Measurements from ENCODE around the gene CLSTN2.

CLSTN2 gene

GRCh38 chr3:140568842-140569520 lies 634.0 kb downstream of the CLSTN2 start:
- no peak for DNase-seq (ENCODE audit: extremely low spot score)
- ChIA-PET POLR2A (no interaction called here), CTCF (interaction anchor here (0.8 to 1.0 kb wide), 2 partner anchors 9 to 15 kb away, joined by 3 read pairs; no protein-coding TSS in a partner anchor)
- no peak for TF ChIP-seq CTCF (IDR thresholded peaks at IDR 0.05; ENCODE audit: control extremely low read depth, extremely low read depth, low read depth, missing control alignments)

- ChIA-PET POLR2A (no interaction called here), CTCF (interaction anchor here (1.2 kb wide), 1 partner anchor 15 kb away, joined by 3 read pairs; no protein-coding TSS in a partner anchor)
- TF ChIP-seq CTCF (IDR thresholded peaks at IDR 0.05; ENCODE audit: control extremely low read depth, extremely low read depth, low read depth, missing control alignments), result no peak
- no peak for DNase-seq (ENCODE audit: extremely low spot score)
Measured at GRCh38 chr3:140570602-140571001, 635.6 kb downstream of the CLSTN2 start.

- no peak for TF ChIP-seq CTCF (IDR thresholded peaks at IDR 0.05; ENCODE audit: control extremely low read depth, extremely low read depth, low read depth, missing control alignments)
- CTCF ChIA-PET, result interaction anchor here (1.2 kb wide), 2 partner anchors 10 to 25 kb away, joined by 4 read pairs; no protein-coding TSS in a partner anchor
- DNase-seq (ENCODE audit: extremely low spot score), result no peak
- POLR2A ChIA-PET, result no interaction called here
Measured at GRCh38 chr3:140571836-140572235, 636.9 kb downstream of the CLSTN2 start.

GRCh38 chr3:140572334-140572733 lies 637.3 kb downstream of the CLSTN2 start:
- POLR2A ChIA-PET, result no interaction called here
- TF ChIP-seq CTCF (IDR thresholded peaks at IDR 0.05; ENCODE audit: control extremely low read depth, extremely low read depth, low read depth, missing control alignments), result no peak

GRCh38 chr3:140573011-140573410 lies 638.0 kb downstream of the CLSTN2 start:
- ChIA-PET POLR2A (no interaction called here), CTCF (interaction anchor here (1.2 kb wide), 2 partner anchors 11 to 24 kb away, joined by 4 read pairs; no protein-coding TSS in a partner anchor)
- TF ChIP-seq CTCF (IDR thresholded peaks at IDR 0.05; ENCODE audit: control extremely low read depth, extremely low read depth, low read depth, missing control alignments), result no peak
- DNase-seq (ENCODE audit: extremely low spot score), result no peak

More at GRCh38 chr3:140572334-140572733, 637.3 kb downstream of the CLSTN2 start:
- CTCF ChIA-PET, result interaction anchor here (1.2 kb wide), 2 partner anchors 11 to 24 kb away, joined by 4 read pairs; no protein-coding TSS in a partner anchor
- no peak for DNase-seq (ENCODE audit: extremely low spot score)

- DNase-seq (ENCODE audit: extremely low spot score), result no peak
- ChIA-PET POLR2A (no interaction called here), CTCF (no interaction called here)
- TF ChIP-seq CTCF (IDR thresholded peaks at IDR 0.05; ENCODE audit: control extremely low read depth, extremely low read depth, low read depth, missing control alignments), result no peak
Measured at GRCh38 chr3:140574375-140574774, 639.4 kb downstream of the CLSTN2 start.
